ENCODE results near the gene SLC16A3. TPM values are rescaled to one million over a fixed set of nuclear protein-coding genes. Genes with fewer than 3 reads are reported as not detected.

SLC16A3 gene
- polyA plus RNA-seq, 1 donor (not counting 4 experiments of a cell fraction or from before 2014, with no cell fraction given), result 35.7 TPM

DNA sequence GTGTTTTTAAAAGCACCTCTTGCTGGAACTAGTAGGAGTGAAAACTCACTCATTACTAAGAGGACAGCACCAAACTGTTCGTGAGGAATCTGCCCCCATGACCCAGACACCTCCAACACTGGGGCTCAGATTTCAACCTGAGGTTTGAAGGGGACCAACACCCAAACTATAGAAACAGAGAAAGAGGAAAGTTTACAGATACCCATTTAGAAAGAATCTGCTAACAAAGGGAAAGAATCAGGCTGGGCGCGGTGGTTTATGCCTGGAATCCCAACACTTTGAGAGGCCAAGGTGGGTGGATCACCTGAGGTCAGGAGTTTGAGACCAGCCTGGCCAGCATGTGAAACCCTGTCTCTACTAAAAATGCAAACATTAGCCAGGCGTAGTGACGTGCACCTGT lies 48.1 kb downstream of the SLC16A3 start:
- Histone ChIP-seq H3K4me2 (ENCODE audit: control insufficient read depth, extremely low read depth, insufficient read depth, low read depth, low read length) (no peak overlapping the region), H3K9ac (ENCODE audit: control insufficient read depth, extremely low read depth, insufficient read depth, low read length) (no peak overlapping the region), H4K20me1 (ENCODE audit: control insufficient read depth, extremely low read depth, insufficient read depth, low read length) (peaks cover under 1% of the 10 kb centered on the region), H3K27me3 (ENCODE audit: control insufficient read depth, extremely low read depth, insufficient read depth, low read length) (no peaks in the 10 kb centered on the region), H3K9me1 (ENCODE audit: control insufficient read depth, extremely low read depth, insufficient read depth, low read length) (no peaks in the 10 kb centered on the region), H3K4me1 (ENCODE audit: control insufficient read depth, extremely low read depth, insufficient read depth, low read length) (peaks cover 18% of the 10 kb centered on the region), H3K4me3 (ENCODE audit: control insufficient read depth in 2 of 3, extremely low read depth in 1 of 3, insufficient read depth in 2 of 3, low read depth in 1 of 3, low read length in 3 of 3) (no peak overlapping the region), H3K79me2 (ENCODE audit: control insufficient read depth, insufficient read depth, low read length) (peaks cover 12% of the 10 kb centered on the region), H3K9me3 (ENCODE audit: control insufficient read depth, low read depth, low read length) (no peaks in the 10 kb centered on the region), H3K27ac (ENCODE audit: control insufficient read depth, insufficient read depth, low read length) (no peak overlapping the region), H2AFZ (ENCODE audit: control insufficient read depth, low read length) (no peak overlapping the region), H3K36me3 (ENCODE audit: control insufficient read depth in 2 of 2, extremely low read depth in 1 of 2, insufficient read depth in 2 of 2, low read length in 2 of 2) (peaks cover 0 to 1% of the 10 kb centered on the region in 2 experiments)
- TF ChIP-seq, protein P1, sequence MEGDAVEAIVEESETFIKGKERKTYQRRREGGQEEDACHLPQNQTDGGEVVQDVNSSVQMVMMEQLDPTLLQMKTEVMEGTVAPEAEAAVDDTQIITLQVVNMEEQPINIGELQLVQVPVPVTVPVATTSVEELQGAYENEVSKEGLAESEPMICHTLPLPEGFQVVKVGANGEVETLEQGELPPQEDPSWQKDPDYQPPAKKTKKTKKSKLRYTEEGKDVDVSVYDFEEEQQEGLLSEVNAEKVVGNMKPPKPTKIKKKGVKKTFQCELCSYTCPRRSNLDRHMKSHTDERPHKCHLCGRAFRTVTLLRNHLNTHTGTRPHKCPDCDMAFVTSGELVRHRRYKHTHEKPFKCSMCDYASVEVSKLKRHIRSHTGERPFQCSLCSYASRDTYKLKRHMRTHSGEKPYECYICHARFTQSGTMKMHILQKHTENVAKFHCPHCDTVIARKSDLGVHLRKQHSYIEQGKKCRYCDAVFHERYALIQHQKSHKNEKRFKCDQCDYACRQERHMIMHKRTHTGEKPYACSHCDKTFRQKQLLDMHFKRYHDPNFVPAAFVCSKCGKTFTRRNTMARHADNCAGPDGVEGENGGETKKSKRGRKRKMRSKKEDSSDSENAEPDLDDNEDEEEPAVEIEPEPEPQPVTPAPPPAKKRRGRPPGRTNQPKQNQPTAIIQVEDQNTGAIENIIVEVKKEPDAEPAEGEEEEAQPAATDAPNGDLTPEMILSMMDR (optimal IDR thresholded peaks at IDR 0.05 in 1 of 3, IDR thresholded peaks at IDR 0.05 in 1 of 3, conservative IDR thresholded peaks at IDR 0.05 in 1 of 3; ENCODE audit: extremely low read depth in 1 of 3, insufficient read depth in 2 of 3, low read length in 3 of 3), result no peak
- no peak for TF ChIP-seq EZH2 (IDR thresholded peaks at IDR 0.05; ENCODE audit: low read length)
- dilution Hi-C loops (cut with MboI; ENCODE audit: extremely low pct_ligation_motif_present, low sequenced_read_pairs), result no loop called here
- DNase-seq (ENCODE audit: low read depth, low spot score) (no peak), FAIRE-seq (no peak)

DNA sequence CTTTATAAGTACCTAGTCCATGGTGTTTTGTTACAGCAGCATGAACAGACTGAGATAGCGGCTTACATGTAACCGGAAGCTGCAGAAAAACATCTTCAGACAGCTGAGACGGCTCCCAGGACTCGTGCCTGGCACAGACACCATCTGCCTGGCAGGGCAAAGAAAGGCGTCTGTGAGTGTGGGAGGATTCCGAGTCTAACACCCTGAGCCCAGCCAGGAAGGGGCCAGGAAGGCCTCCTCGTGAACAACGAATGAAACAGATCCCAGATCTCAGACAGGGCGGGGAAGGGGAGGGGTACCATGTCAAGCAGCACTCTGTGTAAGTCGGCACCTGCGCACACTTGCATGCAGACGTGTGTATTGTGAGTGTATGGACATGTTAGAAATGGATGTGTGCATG lies 49.0 kb downstream of the SLC16A3 start:
- Histone ChIP-seq H3K27me3 (ENCODE audit: control insufficient read depth, extremely low read depth, insufficient read depth, low read length) (no peaks in the 10 kb centered on the region), H3K9me3 (ENCODE audit: control insufficient read depth, low read depth, low read length) (no peaks in the 10 kb centered on the region), H2AFZ (ENCODE audit: control insufficient read depth, low read length) (no peak overlapping the region), H3K27ac (ENCODE audit: control insufficient read depth, insufficient read depth, low read length) (no peak overlapping the region), H3K4me3 (ENCODE audit: control insufficient read depth in 2 of 3, extremely low read depth in 1 of 3, insufficient read depth in 2 of 3, low read depth in 1 of 3, low read length in 3 of 3) (no peak overlapping the region), H3K4me2 (ENCODE audit: control insufficient read depth, extremely low read depth, insufficient read depth, low read depth, low read length) (no peak overlapping the region), H4K20me1 (ENCODE audit: control insufficient read depth, extremely low read depth, insufficient read depth, low read length) (no peaks in the 10 kb centered on the region), H3K36me3 (ENCODE audit: control insufficient read depth in 2 of 2, extremely low read depth in 1 of 2, insufficient read depth in 2 of 2, low read length in 2 of 2) (no peaks in the 10 kb centered on the region), H3K79me2 (ENCODE audit: control insufficient read depth, insufficient read depth, low read length) (peaks cover 4% of the 10 kb centered on the region), H3K9me1 (ENCODE audit: control insufficient read depth, extremely low read depth, insufficient read depth, low read length) (no peaks in the 10 kb centered on the region), H3K4me1 (ENCODE audit: control insufficient read depth, extremely low read depth, insufficient read depth, low read length) (peaks cover 25% of the 10 kb centered on the region), H3K9ac (ENCODE audit: control insufficient read depth, extremely low read depth, insufficient read depth, low read length) (no peak overlapping the region)
- TF ChIP-seq, protein P1 (optimal IDR thresholded peaks at IDR 0.05 in 1 of 3, IDR thresholded peaks at IDR 0.05 in 1 of 3, conservative IDR thresholded peaks at IDR 0.05 in 1 of 3; ENCODE audit: extremely low read depth in 1 of 3, insufficient read depth in 2 of 3, low read length in 3 of 3), result no peak
- TF ChIP-seq EZH2 (IDR thresholded peaks at IDR 0.05; ENCODE audit: low read length), result no peak
- no peak for DNase-seq (ENCODE audit: low read depth, low spot score)
- FAIRE-seq, result no peak
- dilution Hi-C loops (cut with MboI; ENCODE audit: extremely low pct_ligation_motif_present, low sequenced_read_pairs), result no loop called here

All from keratinocyte (primary cell).